HG03558 (cell line): ENCODE measurements around the gene CACNA2D2.

ENCODE experiments used
- ATAC-seq: cut with Tn5 transposase; IDR thresholded peaks from one replicate; pipeline ENCODE4 v1.9.1; 2021; ENCODE audit warnings: moderate number of reproducible peaks; ENCODE audit not compliant: unreplicated experiment; ENCODE audit errors: extremely low read depth

CACNA2D2 gene

GRCh38 chr3:50354186-50354764 is 149.2 kb downstream of the CACNA2D2 start:
- ATAC-seq = no peak

GRCh38 chr3:50353245-50354004 is 150.0 kb downstream of the CACNA2D2 start:
- no peak for ATAC-seq

GRCh38 chr3:50352781-50353180 is 150.7 kb downstream of the CACNA2D2 start:
- ATAC-seq = no peak

DNA sequence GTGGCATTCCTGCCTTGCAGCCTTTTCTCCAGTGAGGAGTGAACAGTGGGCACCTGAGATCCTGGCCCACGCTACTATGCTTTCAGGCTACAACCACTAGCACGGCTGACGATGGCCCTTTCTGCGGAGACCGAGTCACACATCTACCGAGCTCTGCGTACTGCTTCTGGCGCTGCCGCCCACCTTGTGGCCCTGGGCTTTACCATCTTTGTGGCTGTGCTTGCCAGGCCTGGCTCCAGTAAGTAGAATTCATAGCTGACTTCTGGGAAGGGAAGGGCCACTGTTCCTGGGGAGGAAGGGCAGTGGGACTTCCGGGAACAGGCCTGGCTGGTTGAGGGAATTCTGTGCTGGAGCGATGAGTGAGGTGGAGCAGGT is 152.1 kb downstream of the CACNA2D2 start:
- no peak for ATAC-seq

- ATAC-seq = peak; percentile 48
Measured at GRCh38 chr3:50350527-50351322, 152.7 kb downstream of the CACNA2D2 start, which contains the start of the genes CYB561D2 and NPRL2. TSS of gene CYB561D2 (plus strand) at chr3:50350862. CDS start at chr3:50351434, 572 bp downstream. TSS of gene NPRL2 (minus strand) at chr3:50350775. CDS start at chr3:50350652, 123 bp downstream.

DNA sequence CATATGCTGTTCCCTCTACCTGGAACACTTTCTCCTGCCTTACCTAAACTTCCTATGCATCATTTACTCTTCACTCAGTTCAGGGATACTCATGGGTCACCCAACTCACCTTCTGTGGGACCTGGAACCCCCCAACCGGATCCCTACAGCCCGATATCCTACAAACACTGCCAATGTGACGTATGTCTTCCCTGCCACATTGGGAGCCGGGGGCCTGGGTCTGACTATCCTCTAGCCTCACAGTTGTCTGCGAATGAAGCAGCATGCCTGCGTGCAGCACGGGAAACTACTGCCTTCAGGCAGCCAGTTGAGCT is 153.3 kb downstream of the CACNA2D2 start:
- ATAC-seq = no peak

GRCh38 chr3:50347187-50347813 is 156.1 kb downstream of the CACNA2D2 start:
- ATAC-seq = no peak

- no peak for ATAC-seq
Measured at GRCh38 chr3:50345586-50346234, 157.7 kb downstream of the CACNA2D2 start, which contains the start of gene ZMYND10. TSS of gene ZMYND10 (minus strand) at chr3:50345732. CDS start at chr3:50345579, 153 bp downstream.

DNA sequence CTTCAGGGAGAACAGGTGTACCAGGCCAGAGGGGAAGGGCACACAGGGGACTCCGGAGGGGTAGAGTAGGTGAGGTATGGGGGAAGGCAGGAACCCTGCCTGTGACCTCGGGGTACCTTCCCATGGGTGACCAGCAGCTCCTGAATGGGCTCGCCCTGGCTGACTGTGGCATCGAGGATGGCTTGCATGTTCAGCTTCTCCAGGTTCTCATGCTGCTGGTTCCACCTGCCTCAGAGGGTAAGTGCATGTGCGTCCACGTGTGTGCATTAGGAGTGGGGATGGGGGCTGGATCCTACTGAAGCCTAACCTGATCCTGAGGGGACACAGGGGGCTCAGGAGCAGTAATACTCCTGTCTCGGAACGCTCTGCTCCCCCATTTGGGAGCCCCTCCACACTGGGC is 158.4 kb downstream of the CACNA2D2 start:
- no peak for ATAC-seq

- ATAC-seq = no peak
Measured at GRCh38 chr3:50342813-50343633, 160.4 kb downstream of the CACNA2D2 start.

DNA sequence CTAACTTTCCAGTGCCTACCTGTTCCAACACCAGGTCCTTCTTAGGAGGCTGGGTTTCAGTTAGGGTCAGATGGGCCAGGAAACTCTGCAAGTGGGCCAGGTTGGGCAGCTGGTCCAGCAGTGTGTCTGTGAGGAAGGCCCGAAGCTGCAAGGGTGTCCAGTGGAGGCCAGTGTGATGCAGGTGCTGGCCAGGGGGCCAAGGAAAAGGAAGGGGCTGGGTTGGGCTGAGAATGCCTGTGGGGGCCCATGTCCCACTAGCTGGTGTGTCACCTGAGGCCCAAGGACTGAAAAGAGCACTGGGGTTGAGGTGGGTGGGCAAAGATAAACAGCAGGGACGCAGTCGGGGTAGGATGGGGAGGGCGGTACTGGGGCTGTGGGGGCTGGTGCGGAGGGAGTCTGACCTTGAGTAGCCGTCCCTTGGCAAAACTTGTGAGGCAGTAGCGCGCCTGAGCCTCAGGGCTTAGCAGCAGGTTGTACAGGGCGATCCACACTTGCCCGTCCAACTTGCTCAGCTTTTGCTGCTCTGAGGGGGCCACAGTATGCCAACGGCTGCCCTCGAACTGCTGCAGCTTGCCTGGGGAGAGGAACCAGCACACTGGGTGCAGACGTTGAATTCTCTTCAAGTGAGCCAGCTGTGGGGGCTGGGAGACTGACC is 161.3 kb downstream of the CACNA2D2 start:
- no peak for ATAC-seq

- no peak for ATAC-seq
Measured at GRCh38 chr3:50341537-50341936, 161.9 kb downstream of the CACNA2D2 start.

- ATAC-seq = no peak
Measured at GRCh38 chr3:50340448-50341329, 162.7 kb downstream of the CACNA2D2 start, which contains the start of gene RASSF1. TSS of gene RASSF1 (minus strand) at chr3:50340836. CDS start at chr3:50340805, 31 bp downstream.

DNA sequence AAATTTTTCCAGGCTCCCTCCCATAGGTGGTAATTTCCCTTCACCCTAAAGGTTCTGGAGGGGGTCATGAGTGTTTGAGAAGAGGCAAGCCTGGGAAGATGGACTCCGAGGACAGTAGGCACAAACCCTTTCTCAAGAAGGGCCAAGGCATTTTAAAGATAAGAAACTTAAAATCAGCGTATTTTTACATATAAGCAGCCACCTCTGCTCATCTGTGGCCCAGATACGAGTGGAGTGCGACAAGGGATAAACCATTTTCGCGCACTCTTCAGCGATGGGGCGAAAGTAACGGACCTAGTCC is 163.3 kb downstream of the CACNA2D2 start:
- ATAC-seq = no peak

DNA sequence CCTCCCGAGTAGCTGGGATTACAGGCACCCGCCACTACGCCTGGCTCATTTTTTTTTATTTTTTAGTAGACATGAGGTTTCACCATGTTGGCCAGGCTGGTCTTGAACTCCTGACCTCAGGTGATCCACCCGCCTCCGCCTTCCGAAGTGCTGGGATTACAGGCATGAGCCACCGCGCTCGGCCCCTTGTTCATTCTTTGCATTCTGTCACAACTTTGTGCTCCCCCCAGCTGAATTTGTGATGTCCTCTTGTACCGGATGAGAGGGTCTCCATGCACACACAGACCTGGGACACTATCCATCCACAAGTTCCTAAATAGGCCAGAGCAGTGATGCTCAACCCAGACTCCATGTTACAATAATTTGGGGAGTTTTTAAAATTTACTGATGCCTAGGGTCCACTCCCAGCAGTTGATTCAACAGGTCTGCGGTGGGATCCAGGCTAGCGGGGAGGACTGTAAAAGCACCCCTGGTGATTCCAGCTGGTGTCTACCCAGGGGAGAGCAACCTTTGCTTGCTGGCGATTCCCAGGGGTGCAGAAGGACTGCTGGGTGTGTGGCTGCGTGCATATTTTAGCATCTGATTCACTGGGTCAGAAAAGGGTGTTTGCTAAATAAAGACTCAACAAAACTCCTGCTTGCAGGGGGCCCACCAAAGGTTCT is 163.8 kb downstream of the CACNA2D2 start:
- no peak for ATAC-seq

GRCh38 chr3:50338965-50339364 is 164.5 kb downstream of the CACNA2D2 start:
- no peak for ATAC-seq

GRCh38 chr3:50337175-50337861 is 166.1 kb downstream of the CACNA2D2 start:
- peak; percentile 63 for ATAC-seq
